ENCODE data around the gene PFDN4.
"Not testable (repeated sequence)": the region's sequence is repeated elsewhere in the genome, so short reads cannot be mapped to it uniquely, and the experiment has no call there.

Gene PFDN4

GRCh38 chr20:54203281-54203680 is 4.6 kb upstream of the PFDN4 start:
- DNase-seq, result no peak

GRCh38 chr20:54204063-54204462 is 3.8 kb upstream of the PFDN4 start:
- DNase-seq, result no peak

- DNase-seq, result no peak
These were observed 3.4 kb upstream of the PFDN4 start for GRCh38 chr20:54204481-54204880.

DNA sequence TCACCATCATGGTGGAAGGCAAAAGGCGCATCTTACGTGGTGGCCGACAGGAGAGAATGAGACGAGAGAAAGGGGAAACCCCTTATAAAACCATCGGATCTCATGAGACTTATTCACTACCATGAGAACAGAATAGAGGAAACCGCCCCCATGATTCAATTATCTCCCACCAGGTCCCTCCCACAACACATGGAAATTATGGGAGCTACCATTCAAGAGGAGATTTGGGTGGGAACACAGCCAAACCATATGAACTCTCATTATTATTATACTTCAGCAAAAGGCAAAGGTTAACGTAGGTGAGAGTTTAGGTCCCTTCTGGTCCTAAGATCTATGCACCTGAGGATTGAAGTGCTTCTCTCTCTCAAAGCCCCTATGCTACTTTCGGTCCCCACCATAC is 2.4 kb upstream of the PFDN4 start:
- DNase-seq, result no peak

DNA sequence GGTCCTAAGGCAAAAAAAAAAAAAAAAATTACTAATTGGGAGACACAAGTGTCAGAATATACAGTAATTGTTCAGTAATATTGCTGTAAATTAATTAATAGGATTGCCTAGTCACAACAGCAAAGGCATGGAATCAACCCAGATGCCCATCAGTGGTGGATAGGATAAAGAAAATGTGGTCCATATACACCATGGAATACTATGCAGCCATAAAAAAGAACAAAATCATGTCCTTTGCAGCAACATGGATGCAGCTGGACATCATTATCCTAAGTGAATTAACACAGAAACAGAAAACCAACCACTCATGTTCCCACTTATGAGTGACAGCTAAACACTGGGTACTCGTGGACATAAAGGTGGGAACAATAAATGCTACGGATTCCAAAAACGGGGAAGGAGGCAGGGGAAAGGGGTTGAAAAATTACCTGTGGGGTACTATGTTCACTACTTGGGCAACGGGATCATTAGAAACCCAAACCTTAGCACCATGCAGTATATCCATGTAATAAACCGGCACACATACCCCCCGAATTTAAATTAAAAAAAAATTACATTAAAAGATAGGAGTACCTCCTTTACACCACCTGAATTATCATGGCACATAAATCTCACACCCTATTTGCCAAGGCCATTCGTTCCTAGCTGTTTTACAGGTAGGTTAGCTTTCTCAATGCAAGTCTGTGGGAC is 689 bp upstream of the PFDN4 start:
- no peak for DNase-seq

DNA sequence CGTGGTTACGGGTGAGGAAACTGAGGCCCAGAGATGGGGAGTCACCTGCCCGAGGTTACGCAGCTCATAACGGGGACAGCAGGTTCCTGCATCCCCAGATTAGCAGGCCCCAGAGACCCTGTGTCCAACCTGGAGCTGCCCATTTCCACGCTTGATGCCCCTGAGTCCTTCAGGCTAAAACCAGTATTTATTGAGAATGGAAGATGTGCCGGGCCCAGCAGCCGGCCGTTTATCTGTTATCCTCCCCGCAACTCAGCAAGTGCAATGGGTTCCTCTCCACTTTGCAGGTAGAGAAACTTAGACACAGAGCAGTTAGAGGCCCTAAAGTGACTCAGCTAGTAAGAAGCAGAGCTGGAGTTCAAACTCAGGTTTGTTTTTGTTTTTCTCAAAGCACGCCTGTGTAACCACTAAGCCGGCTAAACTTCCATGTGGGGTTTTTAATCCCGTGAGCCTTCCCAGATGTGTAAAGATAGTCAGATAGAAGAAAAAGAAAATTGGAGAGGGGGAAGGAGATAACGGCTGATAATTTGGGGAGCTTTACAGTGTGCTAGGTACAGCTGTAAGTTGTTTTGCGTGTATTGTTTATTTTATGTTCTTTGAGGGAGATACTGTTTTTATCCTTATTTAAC is 775 bp downstream of the PFDN4 start:
- DNase-seq, result no peak

- DNase-seq, result no peak
These were observed 1.4 kb downstream of the PFDN4 start for GRCh38 chr20:54209216-54209813.

GRCh38 chr20:54212226-54212625 is 4.3 kb downstream of the PFDN4 start:
- no peak for DNase-seq

- no peak for DNase-seq
These were observed 5.0 kb downstream of the PFDN4 start for GRCh38 chr20:54212871-54213270.

GRCh38 chr20:54214566-54214965 is 6.7 kb downstream of the PFDN4 start:
- DNase-seq, result no peak

DNA sequence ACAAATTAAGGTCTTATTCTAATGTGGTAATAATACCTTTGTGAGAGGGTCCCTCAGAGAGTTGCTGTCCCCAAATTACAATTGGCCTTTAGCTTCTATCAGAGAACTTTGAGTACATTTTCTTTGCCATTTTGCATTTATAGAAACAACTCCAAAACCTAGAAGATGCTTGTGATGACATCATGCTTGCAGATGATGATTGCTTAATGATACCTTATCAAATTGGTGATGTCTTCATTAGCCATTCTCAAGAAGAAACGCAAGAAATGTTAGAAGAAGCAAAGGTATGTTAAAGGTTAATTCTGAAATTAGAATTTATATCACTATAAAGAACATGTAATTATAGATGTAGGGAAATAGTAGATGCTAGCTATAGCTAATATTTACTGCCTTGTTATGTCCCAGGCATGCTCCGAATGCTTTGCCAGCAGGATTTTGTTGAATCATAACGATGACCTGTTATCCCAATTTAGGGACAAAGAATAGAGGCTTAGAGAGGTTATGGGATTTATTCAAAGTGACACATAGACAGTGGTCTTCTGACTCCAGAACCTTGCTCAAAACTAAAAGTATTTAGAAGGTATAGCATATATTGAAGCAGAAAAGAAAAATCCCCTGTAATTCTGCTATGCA is 7.4 kb downstream of the PFDN4 start:
- DNase-seq, result no peak

- DNase-seq, result no peak
These were observed 9.9 kb downstream of the PFDN4 start for GRCh38 chr20:54217762-54218161.

DNA sequence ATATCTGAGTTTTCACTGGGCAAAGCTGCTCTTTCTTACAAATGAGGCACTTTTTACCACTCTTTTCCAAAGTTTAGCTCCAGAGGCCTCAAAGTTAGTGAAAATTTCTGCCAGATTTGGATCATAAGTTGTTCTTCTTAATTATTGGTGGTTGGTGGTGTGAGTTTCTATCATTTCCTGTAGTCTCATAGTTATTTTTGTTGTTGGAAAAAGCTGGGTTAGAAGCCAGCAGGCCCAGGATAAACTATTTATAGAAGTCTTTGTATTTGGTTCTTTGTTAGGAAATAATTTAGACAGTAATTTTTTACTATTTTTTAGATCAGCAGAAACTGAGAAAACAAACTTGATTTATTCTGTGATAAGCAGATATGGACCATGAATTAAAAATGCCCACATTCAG is 10.6 kb downstream of the PFDN4 start:
- no peak for DNase-seq

DNA sequence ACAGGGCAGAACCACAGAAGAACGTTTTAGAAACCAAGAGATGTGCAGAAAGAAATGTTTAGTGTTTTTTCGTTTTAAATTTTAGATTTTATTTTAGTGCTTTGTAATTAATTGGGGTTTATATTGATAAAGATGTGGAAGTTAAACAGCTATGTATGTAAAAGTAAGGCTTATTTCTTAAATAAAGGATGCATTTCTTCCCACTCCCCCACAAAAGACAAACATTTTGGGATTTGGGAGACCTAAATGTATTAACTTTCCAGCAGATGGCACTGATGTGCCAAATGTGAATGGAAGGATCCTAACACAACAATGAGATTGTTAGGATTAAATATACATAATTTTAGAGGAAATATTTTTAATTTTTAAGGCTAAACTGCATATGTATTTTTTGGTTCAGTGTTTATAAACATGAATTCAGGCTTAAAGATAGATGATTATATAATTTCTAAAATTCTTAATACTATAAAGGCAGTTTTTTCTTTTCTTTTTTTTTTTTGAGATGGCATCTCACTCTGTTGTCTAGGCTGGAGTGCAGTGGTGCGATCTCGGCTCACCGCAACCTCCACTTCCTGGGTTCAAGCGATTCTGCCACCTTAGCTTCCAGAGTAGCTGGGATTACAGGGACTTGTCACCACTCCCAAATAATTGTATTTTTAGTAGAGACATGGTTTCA is 12.0 kb downstream of the PFDN4 start:
- DNase-seq, result no peak

DNA sequence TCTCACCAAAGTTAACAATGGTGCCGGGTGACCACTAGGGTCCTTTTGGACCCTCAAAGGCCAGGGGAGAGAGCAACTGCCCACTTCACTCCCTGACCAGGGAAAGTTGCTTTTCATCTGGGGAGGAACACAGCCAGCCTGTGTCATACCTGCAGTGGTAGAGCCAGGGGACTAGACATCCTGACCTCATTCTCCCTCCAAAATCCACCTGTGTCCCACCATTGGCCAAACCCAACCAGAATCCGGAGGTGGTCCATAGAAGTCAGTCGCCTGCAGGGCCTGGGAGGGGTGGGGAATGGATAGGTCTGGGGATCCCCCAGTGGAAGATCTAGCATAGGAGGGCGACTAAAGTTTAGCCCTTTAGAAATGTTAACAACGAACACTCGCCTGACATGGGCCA is 12.8 kb downstream of the PFDN4 start:
- DNase-seq, result no peak

DNA sequence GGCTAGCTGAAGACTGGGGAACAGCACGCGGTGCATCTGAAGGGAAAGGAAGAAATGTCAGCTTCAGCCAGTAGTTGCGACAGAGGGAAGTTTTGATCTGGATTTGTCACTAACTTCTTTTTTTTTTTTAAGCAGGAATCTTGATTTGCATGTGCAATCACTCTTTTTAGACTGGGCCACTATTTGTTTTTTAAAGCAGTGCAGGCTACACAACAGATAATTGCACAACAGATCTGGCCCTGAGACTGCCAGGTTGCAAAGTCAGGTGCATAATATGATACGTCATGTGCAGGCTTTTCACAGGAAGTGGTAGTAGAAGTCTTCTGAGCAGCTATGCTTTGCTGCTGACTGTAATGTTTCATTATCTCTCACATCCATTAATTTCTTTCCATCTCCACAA is 13.5 kb downstream of the PFDN4 start:
- no peak for DNase-seq

DNA sequence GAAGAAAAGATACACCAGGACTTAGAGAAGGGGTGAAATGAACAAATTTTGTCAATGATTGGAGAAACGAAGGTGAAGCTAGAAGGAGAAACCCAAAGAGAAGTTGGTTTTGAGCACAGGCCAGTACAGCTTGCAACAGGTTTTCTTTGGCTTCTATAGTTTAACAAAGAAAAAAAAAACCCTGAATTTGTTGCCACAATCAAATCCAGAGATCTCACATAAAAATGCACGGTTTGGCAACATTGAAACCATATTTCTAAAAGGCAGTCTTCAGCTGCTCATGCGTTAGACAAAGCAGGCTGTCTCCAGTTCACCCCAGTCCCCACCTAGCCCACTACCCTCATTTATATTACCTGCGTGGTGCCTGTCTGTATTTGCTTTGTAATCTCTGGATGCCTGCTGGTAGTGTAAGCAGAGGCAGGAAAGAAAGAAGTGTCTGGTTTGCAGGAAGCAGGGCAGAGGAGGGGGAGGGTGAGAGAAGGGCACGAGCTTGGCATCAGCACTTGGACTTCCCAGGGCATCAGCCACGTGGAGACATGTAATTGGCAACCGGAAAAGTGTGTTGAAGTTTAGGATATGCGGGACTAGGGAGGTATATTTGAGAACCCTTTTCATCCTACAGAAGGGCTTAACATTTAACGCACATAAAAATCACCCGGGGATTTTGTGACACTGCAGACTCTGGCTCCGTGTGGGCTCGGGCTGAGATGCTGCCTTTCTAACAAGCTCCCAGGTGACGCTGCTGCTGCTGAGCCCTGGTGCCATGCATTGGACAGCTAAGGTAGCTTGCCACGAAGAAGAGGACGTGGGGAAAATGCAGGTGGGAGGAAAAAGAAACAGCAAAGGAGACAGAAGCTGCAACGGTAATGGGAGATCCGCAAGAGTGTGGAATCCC is 14.4 kb downstream of the PFDN4 start:
- DNase-seq, result no peak

- DNase-seq, result no peak
These were observed 15.4 kb downstream of the PFDN4 start for GRCh38 chr20:54223285-54223684.

DNA sequence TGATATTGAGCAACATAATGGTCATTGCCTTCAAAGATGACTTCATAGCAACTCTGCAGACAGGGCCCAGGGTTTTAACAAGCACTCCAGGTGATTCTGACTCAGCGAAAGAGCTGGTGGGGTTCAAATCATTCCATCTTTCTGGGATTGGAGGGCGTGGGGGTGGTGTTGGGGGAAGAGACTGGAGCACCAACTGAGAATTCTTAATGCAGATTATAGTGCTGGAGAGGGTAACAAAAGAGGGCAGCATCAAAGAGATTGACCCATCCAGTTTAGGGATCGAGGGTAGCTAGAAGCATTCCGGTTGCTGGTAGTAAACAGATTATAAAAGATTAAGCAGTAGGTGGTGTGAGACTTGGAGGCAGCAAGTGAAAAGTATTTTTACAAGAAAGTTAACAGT is 15.9 kb downstream of the PFDN4 start:
- no peak for DNase-seq

- DNase-seq, result not testable (repeated sequence)
These were observed 16.8 kb downstream of the PFDN4 start for GRCh38 chr20:54224642-54225041.

DNA sequence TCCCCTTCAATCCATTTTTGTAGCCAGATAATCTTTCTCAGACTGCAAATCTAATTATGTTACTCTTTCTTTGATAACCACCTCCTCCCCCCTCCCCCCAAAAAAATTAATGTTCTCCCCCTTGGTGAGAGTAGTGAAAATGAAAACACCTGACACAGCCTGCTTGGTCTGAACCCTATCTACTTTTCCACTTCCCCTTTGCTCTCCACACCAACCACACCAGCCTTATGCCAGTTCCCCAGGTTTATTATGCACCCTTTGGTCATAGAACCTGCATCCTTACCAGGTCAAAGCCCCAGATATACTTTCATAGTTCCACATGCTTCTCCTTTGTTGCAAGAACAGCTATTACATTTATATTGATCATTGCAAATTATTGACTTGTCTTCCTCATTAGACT is 19.4 kb downstream of the PFDN4 start:
- DNase-seq, result no peak

DNA sequence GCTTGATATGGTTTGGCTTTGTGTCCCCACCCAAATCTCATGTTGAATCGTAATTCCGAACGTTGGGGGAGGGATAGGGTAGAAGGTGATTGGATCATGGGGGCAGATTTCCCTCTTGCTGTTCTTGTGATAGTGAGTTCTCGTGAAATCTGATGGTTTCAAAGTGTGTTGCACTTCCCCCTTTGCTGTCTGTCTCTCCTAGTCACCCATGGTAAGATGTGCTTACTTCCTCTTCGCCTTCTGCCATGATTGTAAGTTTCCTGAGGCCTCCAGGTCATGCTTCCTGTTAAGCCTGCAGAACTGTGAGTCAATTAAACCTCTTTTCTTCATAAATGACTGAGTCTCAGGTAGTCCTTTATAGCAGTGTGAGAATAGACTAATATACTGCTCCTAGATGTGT is 19.9 kb downstream of the PFDN4 start:
- DNase-seq, result no peak

Measured in activated T-cell treated with anti-CD3 and anti-CD28 coated beads, Interleukin-2, amount 50 U/mL, for 48 hours (primary cell).